H1 (cell line): ENCODE data around the gene TOP2B. TPM values are rescaled to one million over a fixed set of nuclear protein-coding genes. Genes with fewer than 3 reads are reported as not detected.

ENCODE experiments used
- ATF3 ChIP-seq: IDR thresholded peaks from 2 replicates; pipeline ENCODE4 v1.6.1; 2011; ENCODE audit warnings: low read depth, mild to moderate bottlenecking, low read length; ENCODE audit not compliant: insufficient read depth
- CBX5 ChIP-seq: fragments of 300-800, 300-1000 bp; sonication (generic); IDR thresholded peaks from 2 replicates; pipeline ENCODE4 v1.7.1; 2016; ENCODE audit warnings: antibody characterized with exemption, low read length, low read depth
- CHD1 ChIP-seq: IDR thresholded peaks from 2 replicates; pipeline ENCODE4 v1.6.1; 2012; ENCODE audit warnings: low read depth, low read length, improper control_type of control experiment
- EZH2 ChIP-seq: fragments of 200-600 bp; sonication (generic); IDR thresholded peaks from 2 replicates; pipeline ENCODE4 v1.7.1; 2012; ENCODE audit warnings: low read depth, mild to moderate bottlenecking, moderate library complexity, low read length, inconsistent platforms; ENCODE audit not compliant: severe bottlenecking
- JUND ChIP-seq: IDR thresholded peaks from 2 replicates; pipeline ENCODE4 v1.6.1; 2011; ENCODE audit warnings: mild to moderate bottlenecking, improper control_type of control experiment, low read length
- SAP30 ChIP-seq: fragments of 300-600 bp; sonication (generic); IDR thresholded peaks from 2 replicates; pipeline ENCODE4 v1.7.1; 2012; ENCODE audit warnings: low read length, moderate library complexity, mild to moderate bottlenecking, inconsistent platforms; ENCODE audit not compliant: insufficient read depth, insufficient replicate concordance
- polyA plus RNA-seq, 7 experiments: library from polyadenylated mRNA; depleted of rRNA in 3 of 7; stranded (reverse) in 5 of 7; unstranded in 2 of 7; fragments of >200 nt in 5 of 7; fragments of 200-250 nt in 2 of 7; gene quantifications; 1 replicate in 5 of 7; 2 replicates in 1 of 7; 4 replicates in 1 of 7; pipeline versions ENCODE4 v1.2.1 to v1.2.3, GENCODE V29; 2011 to 2013; ENCODE audit warnings: missing spikeins in 2 of 7, mixed read lengths in 2 of 7
- total RNA-seq: library from RNA; stranded (reverse); fragmentation: NEBNext Ultra II Directional; extraction: Animal tissue kit (Norgen Biotek cat#: 25700); gene quantifications from 2 replicates; pipeline ENCODE4 v1.2.1, GENCODE V29; 2021

TOP2B gene
- total and polyA plus RNA-seq, 2 of the 8 experiments (the other 6 are each of a cell fraction or from before 2014, with no cell fraction given): 34.9 to 206 TPM

DNA sequence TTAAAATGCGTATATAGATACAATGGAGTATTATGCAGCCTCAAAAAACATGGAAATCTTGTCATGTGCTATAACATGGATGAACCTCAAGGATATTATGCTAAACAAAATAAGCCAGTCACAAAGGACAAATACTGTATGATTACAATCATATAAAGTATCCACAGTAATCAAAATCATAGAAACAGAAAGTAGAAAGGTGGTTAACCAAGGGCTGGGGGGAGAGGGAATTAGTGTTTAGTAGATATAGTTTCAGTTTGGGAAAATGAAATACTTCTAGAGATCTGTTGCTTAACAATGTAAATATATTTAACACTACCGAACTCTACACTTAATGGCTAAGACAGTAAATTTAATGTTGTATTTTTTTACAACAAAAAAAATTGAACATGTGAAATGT lies 9.0 kb downstream of the TOP2B start (continued):
- TF ChIP-seq JUND: no peak
- TF ChIP-seq ATF3: no peak
- TF ChIP-seq EZH2: no peak
- no peak for TF ChIP-seq SAP30
- no peak for TF ChIP-seq CHD1
- TF ChIP-seq CBX5: no peak
